GM12878 (cell line): ENCODE data around the gene PITPNM3. TPM values are rescaled to one million over a fixed set of nuclear protein-coding genes. Genes with fewer than 3 reads are reported as not detected.

Source experiments
- ATAC-seq: fragments of 200-7000 bp; cut with Tn5 transposase; 3 replicates; pipeline ENCODE4 v1.9.1; 2020; ENCODE audit warnings: mild to moderate bottlenecking, moderate library complexity
- BruUV-seq: library from RNA; stranded (reverse); fragments of 400-500 nt; replicated peaks from 2 replicates; lab custom pipeline; 2021; lab: Mats Ljungman, UMichigan
- CTCF ChIA-PET: fragments of 300-600 bp; sonication (Branson Sonifier 250); formaldehyde crosslinking; extraction: SDS; loops from one replicate; lab custom pipeline; 2021; ENCODE audit warnings: inconsistent platforms; lab: Yijun Ruan, JAX
- POLR2A ChIA-PET: fragments of 350-600 bp; formaldehyde crosslinking; extraction: SDS; loops from one replicate; lab custom pipeline; 2021; ENCODE audit warnings: inconsistent platforms; lab: Charles Lee
- RAD21 ChIA-PET: fragments of 300-600 bp; sonication (Branson Sonifier 250); formaldehyde crosslinking; loops from one replicate; lab custom pipeline; 2023; ENCODE audit warnings: antibody characterized with exemption; ENCODE audit not compliant: unreplicated experiment; lab: Charles Lee
- SMC1A ChIA-PET: fragments of 300-600 bp; sonication (Branson Sonifier 250); formaldehyde crosslinking; loops from one replicate; lab custom pipeline; 2023; ENCODE audit not compliant: unreplicated experiment, uncharacterized antibody; lab: Charles Lee
- DNase-seq: peaks from one replicate; pipeline ENCODE4 v3.0.0-alpha.2; 2011; ENCODE audit warnings: low read depth, low spot score
- FAIRE-seq: peaks from 3 replicates; lab custom pipeline; 2011; peaks lifted over from hg19 to GRCh38; lab: Jason Lieb, UNC
- H2AFZ ChIP-seq: 2 replicates; pipeline ENCODE4 v1.6.0; 2011; ENCODE audit warnings: low read depth, low read length, control low read depth; ENCODE audit not compliant: control insufficient read depth
- H3K27ac ChIP-seq: 2 replicates; pipeline ENCODE4 v1.5.1; 2011; ENCODE audit warnings: control low read depth; ENCODE audit not compliant: control insufficient read depth, insufficient read depth
- H3K27me3 ChIP-seq, 2 experiments: replicated peaks in 1 of 2; 2 replicates each; pipeline versions ENCODE4 v1.6.0 to v1.6.1; 2011; ENCODE audit warnings: low read length in 1 of 2; ENCODE audit not compliant: control insufficient read depth in 2 of 2, insufficient read depth in 2 of 2
- H3K36me3 ChIP-seq, 2 experiments: 2 replicates each; pipeline ENCODE4 v1.5.1; 2011; ENCODE audit warnings: low read length in 1 of 2; ENCODE audit not compliant: control insufficient read depth in 2 of 2, insufficient read depth in 2 of 2
- H3K4me1 ChIP-seq: 2 replicates; pipeline ENCODE4 v1.6.1; 2011; ENCODE audit warnings: mild to moderate bottlenecking, low read length, moderate library complexity, mixed read lengths; ENCODE audit not compliant: control insufficient read depth, insufficient read depth
- H3K4me2 ChIP-seq: 2 replicates; pipeline ENCODE4 v1.6.0; 2011; ENCODE audit warnings: control low read depth; ENCODE audit not compliant: control insufficient read depth, insufficient read depth
- H3K4me3 ChIP-seq: fragments of 200-600 bp; sonication (generic); 2 replicates; pipeline ENCODE4 v1.5.1; 2016
- H3K79me2 ChIP-seq: 2 replicates; pipeline ENCODE4 v1.6.0; 2011; ENCODE audit warnings: low read length; ENCODE audit not compliant: control insufficient read depth, insufficient read depth
- H3K9ac ChIP-seq: 2 replicates; pipeline ENCODE4 v1.8.0; 2011; ENCODE audit warnings: low read length, control low read depth, mixed read lengths; ENCODE audit not compliant: control insufficient read depth, insufficient read depth
- H3K9me3 ChIP-seq: replicated peaks from 3 replicates; pipeline ENCODE4 v1.5.1; 2011; ENCODE audit warnings: mild to moderate bottlenecking, low read length; ENCODE audit not compliant: control insufficient read depth, insufficient read depth
- H4K20me1 ChIP-seq: 2 replicates; pipeline ENCODE4 v1.6.0; 2011; ENCODE audit not compliant: control insufficient read depth, insufficient read depth
- ATF7 ChIP-seq: fragments of 450-650 bp; IDR thresholded peaks from 2 replicates; pipeline ENCODE4 v1.6.1; 2016; ENCODE audit warnings: low read depth, mild to moderate bottlenecking
- CREB1 ChIP-seq: IDR thresholded peaks from 2 replicates; pipeline ENCODE4 v1.6.1; 2012; ENCODE audit warnings: low read depth, mild to moderate bottlenecking, inconsistent platforms
- FOXK2 ChIP-seq: fragments of 450-650 bp; IDR thresholded peaks from 2 replicates; pipeline ENCODE4 v1.6.1; 2017; ENCODE audit warnings: mild to moderate bottlenecking, moderate library complexity
- HDAC6 ChIP-seq: fragments of 200-600 bp; sonication (generic); IDR thresholded peaks from one replicate; pipeline ENCODE4 v1.8.0; 2017; ENCODE audit warnings: antibody characterized with exemption; ENCODE audit not compliant: unreplicated experiment
- IRF4 ChIP-seq: IDR thresholded peaks from 2 replicates; pipeline ENCODE4 v1.6.1; 2011; ENCODE audit warnings: low read depth, low read length
- IRF5 ChIP-seq: fragments of 450-650 bp; IDR thresholded peaks from 2 replicates; pipeline ENCODE4 v1.6.1; 2017; ENCODE audit warnings: borderline replicate concordance
- LARP7 ChIP-seq: fragments of 450-650 bp; IDR thresholded peaks from 2 replicates; pipeline ENCODE4 v1.6.1; 2017; ENCODE audit warnings: mild to moderate bottlenecking
- MEF2A ChIP-seq: IDR thresholded peaks from 2 replicates; pipeline ENCODE4 v1.6.1; 2011; ENCODE audit warnings: low read depth, mild to moderate bottlenecking, low read length, moderate library complexity; ENCODE audit not compliant: insufficient read depth
- POLR2AphosphoS5 ChIP-seq: IDR thresholded peaks from 2 replicates; pipeline ENCODE4 v1.6.1; 2011; ENCODE audit warnings: mild to moderate bottlenecking, low read length, inconsistent platforms
- WGBS: methylation state at CpG from one replicate; pipeline ENCODE4 v1.1.6; 2016; ENCODE audit warnings: low lambda C conversion rate; ENCODE audit not compliant: insufficient replicate concordance, insufficient coverage; ENCODE audit errors: missing lambda C conversion rate; 5-methylcytosine and 5-hydroxymethylcytosine counted together
- in situ Hi-C: fragments of 300-500 bp; cut with MboI; formaldehyde crosslinking; loops from 9 replicates; pipeline ENCODE4 v1.14.3; 2018; ENCODE audit warnings: mixed read lengths
- intact Hi-C: fragments of 100-400 bp; cut with micrococcal nuclease; formaldehyde crosslinking; loops from one replicate; pipeline ENCODE4 v1.14.2; 2022; ENCODE audit not compliant: unreplicated experiment
- polyA plus RNA-seq, 11 experiments: library from polyadenylated mRNA; depleted of rRNA in 4 of 11; unstranded in 6 of 11; stranded (reverse) in 5 of 11; fragments of >200 nt; fragmentation: Nextera tagmentation in 4 of 11; fragmentation: Illumina TruSeq in 1 of 11; extraction: Ambion mirVana in 4 of 11; extraction: Trizol in 1 of 11; gene quantifications; 1 replicate in 1 of 11; 2 replicates in 10 of 11; pipeline versions ENCODE4 v1.2.1 to v1.2.3, GENCODE V29; 2011 to 2016; ENCODE audit warnings: inconsistent platforms in 2 of 11, missing spikeins in 2 of 11, low read depth in 1 of 11
- total RNA-seq, 4 experiments: library from RNA; depleted of rRNA in 3 of 4; stranded (reverse); fragments of >200 nt in 3 of 4; fragmentation: Illumina TruSeq in 1 of 4; extraction: Trizol in 1 of 4; gene quantifications; 2 replicates each; pipeline versions ENCODE4 v1.2.1 to v1.2.3, GENCODE V29; 2013 to 2021
- TF ChIP-seq, protein P1 (sequence below): IDR thresholded peaks from 2 replicates; pipeline ENCODE4 v1.6.1; 2011; ENCODE audit warnings: borderline replicate concordance, low read depth, mild to moderate bottlenecking, moderate library complexity, mixed read lengths, low read length; ENCODE audit not compliant: insufficient read depth; ENCODE audit errors: extremely low read length

The PITPNM3 gene
- total and polyA plus RNA-seq, 10 of the 15 experiments (the other 5 are each of a cell fraction or from before 2014, with no cell fraction given) = 0.02 to 0.49 (median 0.19) TPM; not detected in 1

DNA sequence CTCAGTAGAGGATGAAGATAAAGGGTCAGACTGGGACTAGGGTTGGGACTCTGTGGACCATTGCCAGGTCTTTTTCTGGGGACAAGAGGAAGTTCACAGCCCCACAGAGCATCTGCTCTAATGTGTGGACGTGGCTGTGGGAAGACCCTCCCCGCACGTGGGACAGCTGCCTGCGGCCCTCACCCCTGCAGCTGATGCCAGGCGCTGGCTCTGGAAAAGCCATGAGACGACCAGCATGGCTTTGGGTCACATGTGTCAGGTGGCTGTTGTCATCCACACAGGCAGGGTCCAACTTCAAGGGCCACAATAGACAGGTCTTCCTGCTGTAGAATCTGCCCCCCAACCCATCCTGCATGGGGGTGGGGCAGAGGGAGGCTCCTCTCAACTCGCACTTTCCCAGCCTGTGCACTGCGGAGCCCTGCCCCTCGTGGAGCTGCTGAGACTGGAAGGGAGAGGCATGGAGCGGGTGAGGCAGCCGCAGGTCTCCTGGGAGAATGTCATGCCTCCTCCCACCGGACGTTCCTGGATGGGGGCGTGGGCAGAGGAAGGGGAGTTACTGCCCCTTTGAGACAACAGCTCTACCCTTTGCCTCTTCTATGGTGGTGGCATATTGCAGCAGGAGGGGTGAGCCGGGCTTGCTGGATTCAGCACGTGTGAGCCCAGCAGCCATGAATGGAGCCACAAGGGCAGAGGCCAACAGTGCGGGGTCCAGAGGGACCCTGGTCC is 58.7 kb downstream of the PITPNM3 start:
- no peak overlapping the region for H3K9ac ChIP-seq
- H3K27me3 ChIP-seq = no peaks in the 10 kb centered on the region; a peak in 2 of 4 replicates
- no peaks in the 10 kb centered on the region for H3K36me3 ChIP-seq
- DNase-seq = no peak
- no peak overlapping the region for H3K4me3 ChIP-seq
- H3K4me1 ChIP-seq = peaks cover 14% of the 10 kb centered on the region
- H3K27ac ChIP-seq = no peak overlapping the region
- no peak overlapping the region for H2AFZ ChIP-seq
- POLR2A ChIA-PET = no interaction called here
- RAD21 ChIA-PET = no interaction called here
- H3K9me3 ChIP-seq = no peaks in the 10 kb centered on the region
- in situ Hi-C loops (no loop called here), intact Hi-C loops (no loop called here)
- H4K20me1 ChIP-seq = no peaks in the 10 kb centered on the region
- no peak for ATAC-seq
- no TSS peak for BruUV-seq
- CTCF ChIA-PET = interaction anchor here (1.0 kb wide), 1 partner anchor 25 kb away, joined by 4 read pairs; no protein-coding TSS in a partner anchor
- no peak for FAIRE-seq
- SMC1A ChIA-PET = no interaction called here
- WGBS = 48% methylated on average over 17 of the region's 17 CpGs
- H3K79me2 ChIP-seq = no peaks in the 10 kb centered on the region
- TF ChIP-seq CREB1 = no peak
- TF ChIP-seq IRF5 = no peak
- TF ChIP-seq, protein P1, sequence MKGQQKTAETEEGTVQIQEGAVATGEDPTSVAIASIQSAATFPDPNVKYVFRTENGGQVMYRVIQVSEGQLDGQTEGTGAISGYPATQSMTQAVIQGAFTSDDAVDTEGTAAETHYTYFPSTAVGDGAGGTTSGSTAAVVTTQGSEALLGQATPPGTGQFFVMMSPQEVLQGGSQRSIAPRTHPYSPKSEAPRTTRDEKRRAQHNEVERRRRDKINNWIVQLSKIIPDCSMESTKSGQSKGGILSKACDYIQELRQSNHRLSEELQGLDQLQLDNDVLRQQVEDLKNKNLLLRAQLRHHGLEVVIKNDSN = no peak
- no peak for TF ChIP-seq LARP7
- no peak for TF ChIP-seq HDAC6
- TF ChIP-seq POLR2AphosphoS5 = no peak
- no peak for TF ChIP-seq ATF7
- TF ChIP-seq MEF2A = no peak
- no peak for TF ChIP-seq FOXK2
- TF ChIP-seq IRF4 = no peak
- H3K4me2 ChIP-seq = no peak overlapping the region
